ENCODE results near the gene HNRNPUL1. TPM values are rescaled to one million over a fixed set of nuclear protein-coding genes. Genes with fewer than 3 reads are reported as not detected.

The HNRNPUL1 gene
- total RNA-seq, 4 donors from 2014 or later, result 98.1 to 127 (median 113) TPM

- peaks cover 0 to 49% (median 0%) of the 10 kb centered on the region in 3 donors for H3K4me1 ChIP-seq
- no peak overlapping the region for H3K4me3 ChIP-seq
- no peak overlapping the region for H3K27ac ChIP-seq
- H3K9me3 ChIP-seq, result no peaks in the 10 kb centered on the region
- no peaks in the 10 kb centered on the region for H3K27me3 ChIP-seq
- TF ChIP-seq, protein P1, sequence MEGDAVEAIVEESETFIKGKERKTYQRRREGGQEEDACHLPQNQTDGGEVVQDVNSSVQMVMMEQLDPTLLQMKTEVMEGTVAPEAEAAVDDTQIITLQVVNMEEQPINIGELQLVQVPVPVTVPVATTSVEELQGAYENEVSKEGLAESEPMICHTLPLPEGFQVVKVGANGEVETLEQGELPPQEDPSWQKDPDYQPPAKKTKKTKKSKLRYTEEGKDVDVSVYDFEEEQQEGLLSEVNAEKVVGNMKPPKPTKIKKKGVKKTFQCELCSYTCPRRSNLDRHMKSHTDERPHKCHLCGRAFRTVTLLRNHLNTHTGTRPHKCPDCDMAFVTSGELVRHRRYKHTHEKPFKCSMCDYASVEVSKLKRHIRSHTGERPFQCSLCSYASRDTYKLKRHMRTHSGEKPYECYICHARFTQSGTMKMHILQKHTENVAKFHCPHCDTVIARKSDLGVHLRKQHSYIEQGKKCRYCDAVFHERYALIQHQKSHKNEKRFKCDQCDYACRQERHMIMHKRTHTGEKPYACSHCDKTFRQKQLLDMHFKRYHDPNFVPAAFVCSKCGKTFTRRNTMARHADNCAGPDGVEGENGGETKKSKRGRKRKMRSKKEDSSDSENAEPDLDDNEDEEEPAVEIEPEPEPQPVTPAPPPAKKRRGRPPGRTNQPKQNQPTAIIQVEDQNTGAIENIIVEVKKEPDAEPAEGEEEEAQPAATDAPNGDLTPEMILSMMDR (IDR thresholded peaks at IDR 0.05), result no peak
- TF ChIP-seq POLR2A (IDR thresholded peaks at IDR 0.05), result no peak
- WGBS, 2 donors, result 71 to 79% methylated on average over 9 to 11 of the region's 11 CpGs
- no peak for DNase-seq
- intact Hi-C loops (cut with DNase I), result no loop called here
- H3K36me3 ChIP-seq, result no peaks in the 10 kb centered on the region
These were observed 93.0 kb downstream of the HNRNPUL1 start for GRCh38 chr19:41356984-41357739.

Small RNAs within 50 kb of the gene (small RNA-seq; reads per million reads assigned to genes)
- 0 to 0.15 (median 0) reads per million in 4 donors for gene RN7SL34P

Other genes with a start within 250 kb of the HNRNPUL1 start
- not detected for gene CYP2A13, start 175.9 kb upstream of the HNRNPUL1 start, total RNA-seq
- 1 to 10 TPM in 1 of 4 donors, under 1 TPM in 1, not detected in 2; 0.19 to 1.6 TPM for gene CYP2F1, start 149.9 kb upstream of the HNRNPUL1 start, total RNA-seq
- 10 to 100 TPM; 12.4 to 20.3 (median 15.2) TPM for gene CYP2S1, start 71.2 kb upstream of the HNRNPUL1 start, total RNA-seq
- gene AXL, start 45.1 kb upstream of the HNRNPUL1 start, total RNA-seq, result 10 to 100 TPM in 2 of 4 donors, 1 to 10 TPM in 2; 5.3 to 40.2 (median 17.3) TPM
- 10 to 100 TPM in 3 of 4 donors, 1 to 10 TPM in 1; 9.4 to 19.5 (median 14.7) TPM for gene CCDC97, start 45.8 kb downstream of the HNRNPUL1 start, total RNA-seq
- 10 to 100 TPM; 13.6 to 36.2 (median 31.9) TPM for gene TGFB1, start 89.5 kb downstream of the HNRNPUL1 start, total RNA-seq
- gene B9D2, start 99.8 kb downstream of the HNRNPUL1 start, total RNA-seq, result 1 to 10 TPM; 2.5 to 4.6 (median 3.7) TPM
- gene TMEM91, start 112.2 kb downstream of the HNRNPUL1 start, total RNA-seq, result 10 to 100 TPM in 2 of 4 donors, 1 to 10 TPM in 2; 6.2 to 15.8 (median 9.3) TPM
- 10 to 100 TPM; 22.4 to 37.0 (median 28.6) TPM for gene EXOSC5, start 133.0 kb downstream of the HNRNPUL1 start, total RNA-seq
- 10 to 100 TPM; 55.1 to 87.2 (median 58.6) TPM for gene BCKDHA, start 133.4 kb downstream of the HNRNPUL1 start, total RNA-seq
- gene B3GNT8, start 163.0 kb downstream of the HNRNPUL1 start, total RNA-seq, result 10 to 100 TPM; 11.6 to 84.4 (median 35.3) TPM
- 10 to 100 TPM; 25.1 to 41.4 (median 35.7) TPM for gene DMAC2, start 175.5 kb downstream of the HNRNPUL1 start, total RNA-seq
- gene ERICH4, start 178.8 kb downstream of the HNRNPUL1 start, total RNA-seq, result not detected